ENCODE measurements around the gene NCK2. TPM values are rescaled to one million over a fixed set of nuclear protein-coding genes. Genes with fewer than 3 reads are reported as not detected.

Gene NCK2
- total RNA-seq, 3 donors from 2014 or later: 52.2 to 66.4 (median 57.6) TPM

DNA sequence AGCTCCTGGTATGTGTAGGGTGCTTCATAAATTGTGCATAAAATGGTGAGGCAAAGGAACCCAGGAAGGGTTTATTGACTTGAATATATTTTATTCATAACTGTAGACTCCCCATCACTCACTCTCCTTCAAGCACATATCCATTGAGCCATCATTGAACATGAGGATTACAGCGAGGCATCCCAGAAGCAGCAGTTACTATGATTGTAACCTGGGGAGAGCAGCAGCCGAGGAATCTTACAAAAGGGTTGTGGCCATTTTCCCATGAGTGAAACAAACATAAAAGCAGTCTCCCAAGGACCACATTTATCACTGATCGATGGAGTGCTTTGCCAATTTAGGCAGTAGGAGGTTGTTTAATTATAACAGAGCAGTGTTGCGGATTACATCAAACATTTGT lies 183.4 kb downstream of the NCK2 start:
- TF ChIP-seq, protein P1, sequence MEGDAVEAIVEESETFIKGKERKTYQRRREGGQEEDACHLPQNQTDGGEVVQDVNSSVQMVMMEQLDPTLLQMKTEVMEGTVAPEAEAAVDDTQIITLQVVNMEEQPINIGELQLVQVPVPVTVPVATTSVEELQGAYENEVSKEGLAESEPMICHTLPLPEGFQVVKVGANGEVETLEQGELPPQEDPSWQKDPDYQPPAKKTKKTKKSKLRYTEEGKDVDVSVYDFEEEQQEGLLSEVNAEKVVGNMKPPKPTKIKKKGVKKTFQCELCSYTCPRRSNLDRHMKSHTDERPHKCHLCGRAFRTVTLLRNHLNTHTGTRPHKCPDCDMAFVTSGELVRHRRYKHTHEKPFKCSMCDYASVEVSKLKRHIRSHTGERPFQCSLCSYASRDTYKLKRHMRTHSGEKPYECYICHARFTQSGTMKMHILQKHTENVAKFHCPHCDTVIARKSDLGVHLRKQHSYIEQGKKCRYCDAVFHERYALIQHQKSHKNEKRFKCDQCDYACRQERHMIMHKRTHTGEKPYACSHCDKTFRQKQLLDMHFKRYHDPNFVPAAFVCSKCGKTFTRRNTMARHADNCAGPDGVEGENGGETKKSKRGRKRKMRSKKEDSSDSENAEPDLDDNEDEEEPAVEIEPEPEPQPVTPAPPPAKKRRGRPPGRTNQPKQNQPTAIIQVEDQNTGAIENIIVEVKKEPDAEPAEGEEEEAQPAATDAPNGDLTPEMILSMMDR (IDR thresholded peaks at IDR 0.05): no peak
- Histone ChIP-seq H3K4me1 (ENCODE audit: low read depth) (no peaks in the 10 kb centered on the region), H3K9me3 (no peaks in the 10 kb centered on the region), H3K4me3 (no peak overlapping the region), H3K36me3 (ENCODE audit: low read depth) (no peaks in the 10 kb centered on the region)
- no peak for ATAC-seq
- intact Hi-C loops (cut with DNase I, micrococcal nuclease): no loop called here
- DNase-seq: no peak

DNA sequence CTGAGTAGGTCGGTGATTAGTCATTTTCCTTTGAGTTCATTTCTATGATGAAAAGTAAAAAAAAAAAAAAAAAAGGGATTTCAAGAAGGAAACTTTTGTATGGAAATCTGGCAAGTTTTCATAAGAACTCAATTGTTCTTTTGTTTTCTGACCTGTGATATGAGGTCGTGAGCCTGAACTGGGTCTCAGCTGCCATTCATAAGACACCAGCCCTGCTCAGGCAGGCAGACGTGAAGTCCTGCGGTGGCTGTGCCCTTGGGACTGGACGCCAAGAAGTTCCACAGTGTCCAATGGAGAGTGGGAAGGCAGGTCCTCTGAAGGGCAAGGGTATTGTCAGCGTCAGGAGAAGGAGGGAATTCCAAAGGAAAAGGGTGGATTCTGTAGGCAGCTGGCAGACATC lies 183.9 kb downstream of the NCK2 start:
- Histone ChIP-seq H3K4me1 (ENCODE audit: low read depth) (no peaks in the 10 kb centered on the region), H3K4me3 (no peak overlapping the region), H3K9me3 (no peaks in the 10 kb centered on the region), H3K36me3 (ENCODE audit: low read depth) (no peaks in the 10 kb centered on the region)
- ATAC-seq (no peak), DNase-seq (no peak)
- TF ChIP-seq, protein P1 (IDR thresholded peaks at IDR 0.05): no peak
- intact Hi-C loops (cut with DNase I, micrococcal nuclease): no loop called here

DNA sequence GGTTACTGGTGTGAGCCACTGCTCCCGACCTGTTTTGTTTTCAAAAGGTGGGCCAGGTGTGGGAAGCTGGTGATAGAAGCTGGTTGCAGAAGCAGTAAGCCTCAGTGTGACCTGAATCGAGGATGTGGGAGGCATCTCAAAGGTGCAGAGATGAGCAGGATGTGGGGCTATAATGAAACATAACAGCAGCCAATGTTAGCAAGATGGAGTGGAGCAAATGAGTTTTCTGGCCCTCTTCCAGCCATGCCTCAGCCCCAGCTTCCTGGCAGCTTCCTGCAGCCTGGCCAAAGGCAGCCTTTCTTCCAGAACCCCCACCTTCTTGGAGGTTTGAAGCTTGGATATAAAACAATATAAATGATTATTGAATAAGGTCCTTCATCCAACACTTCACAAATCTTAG lies 184.8 kb downstream of the NCK2 start:
- TF ChIP-seq, protein P1 (IDR thresholded peaks at IDR 0.05): no peak
- Histone ChIP-seq H3K36me3 (ENCODE audit: low read depth) (no peaks in the 10 kb centered on the region), H3K4me3 (no peak overlapping the region), H3K4me1 (ENCODE audit: low read depth) (no peaks in the 10 kb centered on the region), H3K9me3 (no peaks in the 10 kb centered on the region)
- intact Hi-C loops (cut with DNase I, micrococcal nuclease): no loop called here
- DNase-seq (peak in 1 of 3 donors; percentile 29), ATAC-seq (peak; percentile 74)

DNA sequence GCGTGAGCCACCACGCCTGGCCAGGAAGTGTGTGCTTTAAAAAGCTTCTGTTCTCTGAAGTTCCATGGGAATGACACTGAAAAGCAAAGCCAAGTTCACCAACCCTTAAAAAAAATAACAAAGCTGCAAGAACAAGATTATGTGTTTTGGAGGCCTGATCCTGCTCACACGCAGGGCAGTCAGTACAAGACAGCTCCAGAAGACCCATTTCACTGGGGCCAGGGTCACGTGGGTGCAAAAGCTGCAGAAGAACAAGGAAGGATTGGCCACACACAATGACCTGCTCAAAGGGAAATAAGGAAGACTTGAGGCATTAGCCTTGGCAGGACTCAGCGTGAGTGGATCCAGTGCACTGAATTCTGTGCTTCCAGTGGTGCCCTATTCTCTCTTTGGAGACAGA lies 187.9 kb downstream of the NCK2 start:
- H3K36me3 ChIP-seq (ENCODE audit: low read depth): no peaks in the 10 kb centered on the region
- no peaks in the 10 kb centered on the region for H3K9me3 ChIP-seq
- intact Hi-C loops (cut with DNase I, micrococcal nuclease): no loop called here
- DNase-seq (no peak), ATAC-seq (no peak)
- TF ChIP-seq, protein P1 (IDR thresholded peaks at IDR 0.05): no peak
- H3K4me3 ChIP-seq: no peak overlapping the region
- H3K4me1 ChIP-seq (ENCODE audit: low read depth): no peaks in the 10 kb centered on the region

DNA sequence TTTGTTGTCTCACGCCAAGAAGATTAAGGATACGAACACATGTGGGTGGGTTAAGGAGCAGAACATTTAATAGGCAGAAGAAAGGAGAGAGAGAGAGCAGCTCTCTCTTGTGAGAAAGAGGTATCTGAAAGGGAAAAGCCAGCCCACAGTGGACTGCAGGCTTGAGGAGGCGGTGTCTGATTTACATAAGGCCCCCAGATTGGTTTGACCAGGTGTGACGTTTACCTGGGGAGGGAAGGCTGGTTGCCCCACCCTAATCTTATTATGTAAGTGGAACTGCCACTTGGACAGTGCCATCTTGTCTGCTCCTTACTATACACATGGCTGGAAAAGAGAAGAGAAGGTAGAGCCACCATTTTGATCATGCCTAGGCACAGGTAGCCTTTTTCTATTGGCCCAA lies 189.2 kb downstream of the NCK2 start:
- TF ChIP-seq, protein P1 (IDR thresholded peaks at IDR 0.05): no peak
- intact Hi-C loops (cut with DNase I, micrococcal nuclease): no loop called here
- H3K36me3 ChIP-seq (ENCODE audit: low read depth): no peaks in the 10 kb centered on the region
- ATAC-seq: no peak
- H3K4me1 ChIP-seq (ENCODE audit: low read depth): no peaks in the 10 kb centered on the region
- DNase-seq: no peak
- H3K4me3 ChIP-seq: no peak overlapping the region
- no peaks in the 10 kb centered on the region for H3K9me3 ChIP-seq

DNA sequence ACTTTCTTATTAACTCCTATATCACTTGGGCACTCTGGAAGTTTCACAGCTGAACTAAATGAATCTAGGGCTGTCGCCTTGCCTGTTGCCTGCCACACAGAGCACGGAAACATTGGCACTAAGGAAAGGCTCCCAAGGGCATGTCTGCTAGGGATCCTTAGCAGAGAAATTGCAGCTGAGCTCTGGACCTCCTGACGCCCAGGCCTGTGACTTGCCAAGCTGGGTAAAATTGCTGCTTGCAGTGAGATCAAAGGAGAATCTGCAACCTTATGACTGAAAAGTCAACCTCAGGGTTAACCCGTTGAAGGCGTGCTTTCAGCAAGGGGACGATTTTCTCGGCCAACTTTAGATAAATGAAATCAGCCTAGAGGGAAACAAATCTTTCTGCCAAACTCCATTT lies 189.8 kb downstream of the NCK2 start:
- H3K36me3 ChIP-seq (ENCODE audit: low read depth): no peaks in the 10 kb centered on the region
- H3K9me3 ChIP-seq: no peaks in the 10 kb centered on the region
- intact Hi-C loops (cut with DNase I, micrococcal nuclease): no loop called here
- DNase-seq (no peak), ATAC-seq (peak; percentile 31)
- TF ChIP-seq, protein P1 (IDR thresholded peaks at IDR 0.05): no peak
- no peak overlapping the region for H3K4me3 ChIP-seq
- H3K4me1 ChIP-seq (ENCODE audit: low read depth): no peaks in the 10 kb centered on the region
